GM19035 (cell line): ENCODE measurements around the gene RTN4.
"Not testable (repeated sequence)": the region's sequence is repeated elsewhere in the genome, so short reads cannot be mapped to it uniquely, and the experiment has no call there.

Experiments used
- ATAC-seq: cut with Tn5 transposase; IDR thresholded peaks from one replicate; pipeline ENCODE4 v1.9.1; 2021; ENCODE audit not compliant: unreplicated experiment

RTN4 gene, protein sequence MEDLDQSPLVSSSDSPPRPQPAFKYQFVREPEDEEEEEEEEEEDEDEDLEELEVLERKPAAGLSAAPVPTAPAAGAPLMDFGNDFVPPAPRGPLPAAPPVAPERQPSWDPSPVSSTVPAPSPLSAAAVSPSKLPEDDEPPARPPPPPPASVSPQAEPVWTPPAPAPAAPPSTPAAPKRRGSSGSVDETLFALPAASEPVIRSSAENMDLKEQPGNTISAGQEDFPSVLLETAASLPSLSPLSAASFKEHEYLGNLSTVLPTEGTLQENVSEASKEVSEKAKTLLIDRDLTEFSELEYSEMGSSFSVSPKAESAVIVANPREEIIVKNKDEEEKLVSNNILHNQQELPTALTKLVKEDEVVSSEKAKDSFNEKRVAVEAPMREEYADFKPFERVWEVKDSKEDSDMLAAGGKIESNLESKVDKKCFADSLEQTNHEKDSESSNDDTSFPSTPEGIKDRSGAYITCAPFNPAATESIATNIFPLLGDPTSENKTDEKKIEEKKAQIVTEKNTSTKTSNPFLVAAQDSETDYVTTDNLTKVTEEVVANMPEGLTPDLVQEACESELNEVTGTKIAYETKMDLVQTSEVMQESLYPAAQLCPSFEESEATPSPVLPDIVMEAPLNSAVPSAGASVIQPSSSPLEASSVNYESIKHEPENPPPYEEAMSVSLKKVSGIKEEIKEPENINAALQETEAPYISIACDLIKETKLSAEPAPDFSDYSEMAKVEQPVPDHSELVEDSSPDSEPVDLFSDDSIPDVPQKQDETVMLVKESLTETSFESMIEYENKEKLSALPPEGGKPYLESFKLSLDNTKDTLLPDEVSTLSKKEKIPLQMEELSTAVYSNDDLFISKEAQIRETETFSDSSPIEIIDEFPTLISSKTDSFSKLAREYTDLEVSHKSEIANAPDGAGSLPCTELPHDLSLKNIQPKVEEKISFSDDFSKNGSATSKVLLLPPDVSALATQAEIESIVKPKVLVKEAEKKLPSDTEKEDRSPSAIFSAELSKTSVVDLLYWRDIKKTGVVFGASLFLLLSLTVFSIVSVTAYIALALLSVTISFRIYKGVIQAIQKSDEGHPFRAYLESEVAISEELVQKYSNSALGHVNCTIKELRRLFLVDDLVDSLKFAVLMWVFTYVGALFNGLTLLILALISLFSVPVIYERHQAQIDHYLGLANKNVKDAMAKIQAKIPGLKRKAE

DNA sequence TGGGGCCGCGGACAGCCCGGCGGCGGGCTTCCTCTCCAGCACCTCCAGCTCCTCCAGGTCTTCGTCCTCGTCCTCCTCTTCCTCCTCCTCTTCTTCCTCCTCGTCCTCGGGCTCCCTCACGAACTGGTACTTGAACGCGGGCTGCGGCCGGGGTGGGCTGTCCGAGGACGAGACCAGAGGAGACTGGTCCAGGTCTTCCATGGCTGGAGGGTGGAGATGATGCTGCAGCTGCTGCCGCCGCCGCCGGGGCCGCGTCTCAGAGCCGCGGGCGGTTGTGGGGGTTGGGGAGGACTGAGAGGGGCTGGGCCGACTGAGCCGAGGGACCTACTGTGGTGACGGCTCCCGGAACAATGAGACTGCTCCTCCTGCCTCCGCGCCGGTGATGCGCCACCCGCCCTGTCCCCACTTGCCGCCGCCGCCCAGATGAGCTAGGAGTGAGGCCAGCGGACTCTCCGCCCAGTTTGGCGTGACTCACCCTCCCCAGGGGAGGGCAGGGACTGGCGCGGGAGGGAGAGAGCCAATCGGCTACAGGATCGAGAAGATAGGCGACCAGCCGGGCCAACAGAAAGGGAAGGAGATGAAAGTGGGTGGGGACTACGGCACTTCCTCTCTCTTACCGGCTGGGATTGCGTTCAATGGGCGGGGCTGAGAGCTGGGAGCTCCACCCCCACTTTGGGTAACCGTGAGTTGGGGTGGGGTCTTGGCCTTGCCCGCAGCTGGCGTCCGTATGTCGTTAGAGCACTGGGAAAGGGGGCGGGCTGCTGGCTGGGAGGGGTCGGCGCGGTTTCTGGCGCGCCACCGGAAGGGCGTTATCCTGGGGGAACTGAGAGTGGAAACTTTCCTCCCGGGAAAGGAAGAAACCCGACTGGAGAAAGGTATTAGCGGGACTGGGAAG is at the start of gene RTN4:
RTN4 (minus strand) TSS at position 352 of the 895 bp plus-strand sequence; CDS start at position 201, 151 bp downstream.
- peak; percentile 85 for ATAC-seq

DNA sequence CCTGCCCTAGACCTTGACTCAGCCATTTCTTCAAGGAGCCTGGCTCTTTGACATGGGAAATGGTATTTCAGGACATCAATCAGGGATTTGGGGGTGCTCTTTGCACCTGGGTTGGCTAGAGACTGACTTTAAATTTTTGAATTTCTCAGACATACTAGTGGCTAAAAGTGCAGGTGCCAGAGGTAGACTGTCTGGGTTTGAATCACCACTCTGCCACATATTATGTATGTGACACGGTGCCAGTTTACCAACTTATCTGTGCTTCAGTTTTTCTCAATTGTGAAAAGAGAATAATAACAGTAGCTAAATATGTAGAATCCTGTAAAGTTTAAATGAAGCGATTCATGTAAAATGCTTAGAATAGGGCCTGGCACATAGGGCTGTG is 49.2 kb upstream of the RTN4 start:
- ATAC-seq: no peak

DNA sequence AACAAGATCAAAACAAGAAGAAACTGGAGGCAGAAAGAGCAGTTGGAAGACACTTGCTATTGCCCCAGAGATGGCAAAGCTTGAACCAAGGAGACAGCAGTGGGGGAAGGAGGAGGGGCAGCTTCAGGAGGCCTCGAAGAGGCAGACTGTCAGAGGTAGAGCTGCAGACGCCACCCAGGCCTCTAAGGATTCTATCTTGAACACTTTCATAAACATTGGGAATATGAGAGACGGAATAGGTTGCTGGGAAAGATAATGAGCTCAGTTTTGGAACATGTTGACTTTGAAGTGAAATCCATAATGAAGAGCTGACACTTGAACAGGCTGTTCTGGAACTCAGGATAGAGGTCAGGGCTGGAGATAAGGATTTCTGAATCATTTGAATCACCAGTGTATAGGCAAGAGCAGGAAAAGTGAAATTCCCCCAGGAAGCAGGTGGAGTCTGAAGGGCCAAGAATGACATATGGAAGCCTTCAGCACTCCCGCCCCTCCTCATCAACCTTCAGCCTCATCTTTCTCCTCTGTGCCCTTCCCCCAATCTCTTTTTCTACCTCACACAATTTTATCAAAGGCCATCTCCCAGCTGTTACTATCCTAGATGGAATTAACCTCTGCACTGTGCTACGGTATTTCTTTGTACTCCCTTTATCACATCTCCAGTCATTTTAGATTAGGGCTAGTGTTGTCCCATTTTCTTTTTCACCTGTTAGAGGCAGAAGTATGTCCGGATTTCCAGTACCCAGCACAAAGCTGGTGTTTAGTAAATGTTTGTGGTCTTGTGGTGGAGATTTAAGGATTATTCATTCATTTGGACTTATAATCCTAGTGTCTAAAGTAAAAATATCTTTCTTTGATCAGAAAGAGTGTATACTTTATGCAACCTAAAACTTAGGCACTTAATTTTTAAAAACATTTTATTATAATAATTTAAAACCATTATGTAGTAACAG is 47.5 kb upstream of the RTN4 start:
- no peak for ATAC-seq

DNA sequence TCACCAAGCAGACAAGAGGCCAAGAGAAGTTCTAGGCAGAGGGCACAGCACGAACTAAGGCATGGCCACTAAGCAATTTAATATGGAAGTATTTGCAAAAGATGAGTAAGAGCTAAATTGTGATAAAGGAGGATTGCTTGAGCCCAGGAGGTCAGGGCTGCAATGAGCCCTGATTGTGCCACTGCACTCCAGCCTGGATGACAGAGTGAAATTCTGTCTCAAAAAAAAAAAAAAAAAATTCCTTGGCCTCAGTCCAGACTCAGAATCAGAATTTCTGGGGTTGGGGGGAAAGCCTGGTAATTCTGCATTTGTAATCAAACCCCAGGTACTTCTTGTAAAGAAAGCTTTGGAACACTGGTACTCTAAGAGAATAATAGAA is 46.8 kb upstream of the RTN4 start:
- ATAC-seq: no peak

DNA sequence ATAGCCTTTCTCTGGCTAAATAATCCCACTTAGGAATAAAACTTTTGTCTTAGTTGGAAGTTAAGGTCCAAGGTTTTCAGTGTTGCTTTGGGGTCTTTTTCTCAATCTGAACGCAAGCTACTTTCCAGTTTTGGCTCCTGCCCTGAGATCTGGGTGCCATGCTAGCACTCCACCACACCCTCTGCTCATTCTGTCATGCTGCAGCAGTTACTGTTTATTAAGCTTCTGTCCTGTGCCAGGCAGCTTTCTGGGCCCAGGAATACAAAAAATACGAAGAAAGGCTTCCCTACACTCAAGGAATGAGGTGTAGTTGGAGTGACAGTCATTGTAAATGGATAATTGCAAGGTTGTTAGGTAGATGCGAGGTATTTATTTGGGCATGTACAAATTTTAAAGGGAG is 46.3 kb upstream of the RTN4 start:
- no peak for ATAC-seq

DNA sequence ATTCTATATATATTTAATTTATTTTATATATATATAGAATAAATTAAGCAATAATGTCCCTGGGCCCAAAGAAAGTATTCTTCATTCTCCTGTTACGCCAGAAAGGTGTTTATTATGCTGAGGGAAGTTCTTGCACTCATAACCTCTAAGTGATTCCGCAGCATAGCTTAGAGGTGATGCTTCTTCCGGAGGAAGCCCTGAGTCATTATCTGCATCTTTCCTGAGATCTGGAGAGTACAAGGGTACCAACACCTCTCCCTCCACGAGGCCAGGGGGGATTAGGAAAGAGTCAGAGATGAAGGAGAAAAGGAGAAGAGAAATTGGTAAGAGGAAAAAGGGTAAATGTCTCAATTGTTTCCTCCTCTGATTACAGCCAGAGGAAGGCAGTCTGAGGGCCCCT is 43.1 kb upstream of the RTN4 start:
- no peak for ATAC-seq

DNA sequence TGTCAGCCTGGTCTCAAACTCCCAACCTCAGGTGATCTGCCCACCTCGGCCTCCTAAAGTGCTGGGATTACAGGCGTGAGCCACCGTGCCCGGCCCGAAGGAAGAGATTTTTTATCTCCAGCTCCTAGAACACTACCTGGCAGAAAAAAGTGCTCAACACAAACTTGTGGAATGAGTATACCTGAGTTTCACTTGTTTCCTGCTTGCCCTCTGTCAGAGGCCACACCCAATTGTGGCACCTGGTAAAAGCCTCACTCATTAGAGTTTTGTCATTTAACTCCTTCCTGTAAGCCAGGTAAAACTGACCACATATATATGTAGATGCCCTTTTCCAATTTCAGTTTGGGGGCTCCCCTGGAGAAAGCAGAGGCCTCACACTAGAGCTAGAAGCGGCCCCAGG is 42.2 kb upstream of the RTN4 start:
- no peak for ATAC-seq

DNA sequence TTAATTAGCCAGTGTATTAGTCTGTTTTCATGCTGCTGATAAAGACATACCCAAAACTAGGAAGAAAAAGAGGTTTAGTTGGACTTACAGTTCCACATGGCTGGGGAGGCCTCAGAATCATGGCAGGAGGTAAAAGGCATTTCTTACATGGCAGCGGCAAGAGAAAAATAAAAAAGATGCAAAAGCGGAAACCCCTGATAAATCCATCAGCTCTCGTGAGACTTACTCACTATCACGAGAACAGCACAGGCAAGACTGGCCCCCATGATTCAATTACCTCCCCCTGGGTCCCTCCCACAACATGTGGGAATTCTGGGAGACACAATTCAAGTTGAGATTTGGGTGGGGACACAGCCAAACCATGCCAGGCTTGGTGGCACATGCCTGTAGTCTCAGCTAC is 41.4 kb upstream of the RTN4 start:
- not testable (repeated sequence) for ATAC-seq

DNA sequence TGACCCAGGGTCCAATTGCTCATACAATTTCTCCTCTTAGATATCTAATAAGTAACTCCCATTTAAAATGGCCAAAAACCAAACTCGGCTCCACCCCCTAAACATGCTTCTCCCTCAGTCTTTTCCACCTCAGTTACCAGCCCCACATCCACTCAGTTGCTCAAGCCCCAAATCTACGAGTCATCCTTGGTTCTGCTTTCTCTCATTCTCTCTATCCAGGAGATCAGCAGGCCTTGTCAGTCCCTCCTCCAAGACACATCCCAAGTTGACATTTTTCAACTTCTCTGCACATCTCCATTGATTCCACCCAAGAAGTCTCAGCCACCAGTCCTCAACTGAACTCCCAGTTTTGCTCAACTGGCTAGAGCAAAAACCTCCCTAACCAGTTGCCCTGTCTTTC is 40.5 kb upstream of the RTN4 start:
- ATAC-seq: no peak

DNA sequence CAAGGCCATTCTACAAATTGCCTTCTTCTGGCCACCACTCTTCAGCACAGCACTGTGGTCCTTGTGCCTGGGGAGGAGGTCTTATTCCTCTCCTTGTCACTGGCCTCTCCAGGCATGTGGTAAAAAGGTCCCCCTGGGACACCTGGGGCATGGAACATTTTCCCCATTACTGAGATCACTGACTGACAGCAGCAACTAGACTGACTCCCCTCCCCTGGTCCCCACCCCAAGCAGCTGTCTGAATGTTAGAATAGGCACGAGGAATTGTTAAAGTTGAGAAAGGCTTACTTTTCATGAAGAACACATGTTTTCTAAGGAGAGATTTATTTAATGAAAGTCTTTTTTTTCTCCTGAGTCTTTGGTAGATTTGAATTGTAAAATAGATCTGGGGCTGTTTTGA is 39.5 kb upstream of the RTN4 start:
- ATAC-seq: no peak

DNA sequence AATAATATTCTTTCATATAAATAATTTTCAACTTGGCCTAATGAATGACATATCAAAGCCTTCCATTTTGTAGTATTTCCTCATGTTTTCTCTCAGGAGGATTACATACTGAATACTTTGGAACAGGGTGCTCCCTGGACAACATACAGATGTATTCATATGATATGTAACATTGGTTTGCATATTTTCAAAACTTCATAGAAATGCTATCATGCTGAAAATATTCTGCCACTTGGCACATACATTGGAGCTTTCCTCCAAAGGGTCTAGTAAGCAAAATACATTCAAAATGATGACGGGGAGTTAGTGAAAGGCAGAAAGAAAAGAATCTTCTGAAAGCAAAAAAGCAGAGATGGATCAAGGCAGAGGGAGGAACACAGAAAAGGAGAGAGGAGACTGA is 38.1 kb upstream of the RTN4 start:
- no peak for ATAC-seq

DNA sequence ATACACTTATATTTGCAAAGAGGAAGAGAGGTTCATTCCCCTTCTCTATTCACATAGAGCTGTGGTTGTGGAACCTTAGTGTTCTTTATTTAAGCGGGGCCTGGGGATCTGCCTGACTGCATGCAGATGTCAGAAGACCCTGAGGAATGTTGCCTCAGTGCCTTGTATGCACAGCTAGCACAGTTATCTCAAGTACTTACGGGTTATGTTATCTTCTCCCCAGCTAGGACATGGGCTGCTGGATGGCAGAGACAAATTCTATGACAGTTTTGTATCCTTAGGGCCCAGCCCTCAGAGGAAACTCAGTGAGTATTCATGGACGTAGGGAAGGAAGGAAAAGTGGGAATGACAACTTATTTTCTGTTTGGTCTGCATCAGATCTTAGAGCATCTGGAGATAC is 37.7 kb upstream of the RTN4 start:
- ATAC-seq: no peak

DNA sequence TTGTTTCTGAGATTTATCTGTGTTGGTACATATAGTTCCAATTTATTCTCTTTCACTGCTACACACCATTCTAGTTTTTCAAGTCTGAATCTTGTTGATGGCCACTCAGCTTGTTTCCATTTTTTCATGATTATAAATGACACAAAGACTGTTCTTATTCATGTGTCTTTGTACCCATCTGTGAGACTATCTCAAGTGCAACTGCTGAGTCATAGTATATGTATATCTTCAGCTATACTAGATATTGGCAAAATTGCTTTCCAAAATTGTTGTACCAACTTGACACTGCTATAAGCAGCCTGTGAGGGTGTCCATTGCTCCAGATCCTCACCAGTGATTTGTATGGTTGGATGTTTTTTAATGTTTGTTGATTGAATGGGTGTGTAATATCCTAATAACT is 37.2 kb upstream of the RTN4 start:
- ATAC-seq: no peak

DNA sequence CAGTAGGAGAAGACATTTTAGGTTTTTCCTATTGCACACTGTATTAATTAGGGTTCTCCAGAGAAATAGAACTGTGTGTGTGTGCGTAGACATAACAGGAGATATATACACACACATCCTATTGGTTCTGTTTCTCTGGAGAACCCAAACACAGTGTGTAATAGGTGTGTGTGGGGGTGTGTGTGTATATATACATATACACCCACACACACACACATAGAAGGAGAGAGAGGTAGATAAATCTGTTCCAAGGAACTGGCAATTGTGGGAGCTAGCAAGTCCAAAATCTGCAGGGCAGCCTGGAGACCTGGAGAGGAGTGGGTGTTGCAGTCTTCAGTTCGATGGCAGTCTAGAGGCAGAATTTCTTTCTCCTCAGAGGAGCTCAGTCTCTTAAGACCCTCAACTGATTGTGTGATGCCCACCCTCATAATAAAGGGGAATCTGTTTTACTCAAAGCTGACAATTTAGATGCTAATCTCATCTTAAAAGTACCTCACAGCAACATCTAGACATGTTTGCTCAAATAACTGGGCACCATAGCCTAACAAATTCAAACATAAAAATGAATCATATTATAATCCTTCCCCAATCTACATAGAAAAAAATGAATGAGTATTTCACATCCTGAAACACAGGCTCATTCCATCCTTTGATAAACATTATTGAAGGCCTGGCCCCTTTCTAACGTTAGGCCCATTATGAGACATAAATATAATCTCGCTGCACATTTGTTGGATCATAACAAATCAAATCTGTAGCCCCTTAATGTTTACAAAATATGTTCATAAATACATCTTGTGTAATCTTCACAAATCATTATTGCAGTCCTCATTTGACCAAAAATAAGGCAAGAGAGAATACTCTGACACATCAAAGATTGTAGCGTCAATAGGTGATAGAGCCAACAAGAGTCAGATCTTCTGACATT is 35.1 kb upstream of the RTN4 start:
- no peak for ATAC-seq

DNA sequence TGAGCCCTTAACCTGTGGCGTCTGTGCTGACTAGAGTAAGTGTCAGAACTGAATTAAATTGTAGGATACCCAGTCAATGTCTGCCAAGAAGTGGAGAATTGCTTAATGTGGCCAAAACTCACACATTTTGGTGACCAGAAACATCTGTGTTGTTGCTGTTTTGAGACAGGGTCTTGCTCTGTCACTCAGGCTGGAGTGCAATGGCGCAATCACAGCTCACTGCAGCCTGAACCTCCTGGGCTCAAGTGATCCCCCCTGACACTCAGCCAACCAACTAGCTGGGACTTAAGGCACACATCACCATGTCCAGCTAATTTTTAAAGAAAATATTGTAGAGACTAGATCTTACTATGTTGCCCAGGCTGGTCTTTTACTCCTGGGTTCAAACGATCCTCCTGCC is 34.4 kb upstream of the RTN4 start:
- no peak for ATAC-seq

DNA sequence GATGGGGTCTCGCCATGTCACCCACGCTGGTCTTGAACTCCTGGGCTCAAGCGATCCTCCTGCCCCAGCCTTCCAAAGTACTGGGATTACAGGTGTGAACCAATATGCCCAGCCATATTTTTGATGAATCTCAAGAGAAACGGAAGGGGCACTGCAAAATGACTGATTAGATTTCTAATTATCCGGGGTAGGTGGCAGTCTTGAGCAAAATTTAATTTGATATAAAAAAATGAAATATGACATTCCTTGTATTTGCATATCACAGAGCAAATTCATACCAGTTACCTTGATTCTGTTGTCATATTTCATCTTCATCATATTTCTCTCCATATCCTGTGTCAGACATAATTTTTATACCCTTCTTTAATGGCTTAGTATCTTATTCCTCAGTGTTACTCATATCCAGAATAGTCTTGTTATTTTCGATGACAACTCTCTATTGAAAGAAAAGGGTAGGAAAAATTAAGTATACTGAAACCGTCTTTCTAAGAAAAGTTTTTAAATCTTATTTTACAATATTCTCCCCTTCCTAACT is 30.0 kb upstream of the RTN4 start:
- no peak for ATAC-seq

DNA sequence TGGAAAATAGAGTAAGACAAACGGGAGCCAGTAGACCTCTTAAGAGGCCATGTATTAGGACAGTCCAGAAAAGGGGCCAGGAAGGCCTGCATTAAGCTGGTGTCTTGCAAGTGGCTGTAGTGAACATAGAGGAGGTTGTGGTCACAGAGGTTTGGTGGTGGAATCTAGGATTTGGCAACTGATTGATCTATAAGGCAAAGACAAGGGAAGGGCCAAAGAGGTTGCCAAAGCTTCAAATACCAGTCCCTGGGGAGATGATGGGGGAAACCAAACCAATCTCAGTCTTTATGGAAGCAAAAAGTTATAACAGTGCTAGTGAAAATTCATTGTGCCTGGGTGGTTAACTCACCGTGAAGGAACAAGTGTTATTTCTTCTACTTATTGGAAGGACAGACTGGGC is 28.7 kb upstream of the RTN4 start:
- no peak for ATAC-seq

DNA sequence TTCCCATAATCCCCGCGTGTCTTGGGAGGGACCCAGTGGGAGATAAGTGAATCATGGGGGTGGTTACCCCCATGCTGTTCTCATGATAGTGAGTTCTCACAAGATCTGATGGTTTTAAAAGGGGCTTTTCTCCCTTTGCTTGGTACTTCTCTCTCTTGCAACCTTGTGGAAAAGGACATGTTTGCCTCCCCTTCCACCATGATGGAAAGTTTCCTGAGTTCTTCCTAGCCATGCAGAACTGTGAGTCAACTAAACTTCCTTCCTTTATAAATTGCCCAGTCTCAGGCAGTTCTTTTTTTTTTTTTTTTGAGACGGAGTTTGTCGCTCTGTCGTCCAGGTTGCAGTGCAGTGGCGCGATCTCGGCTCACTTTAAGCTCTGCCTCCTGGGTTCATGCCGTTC is 26.5 kb upstream of the RTN4 start:
- no peak for ATAC-seq
